Lower leg skin (tissue), 3 donors: ENCODE measurements around the gene RAX2.

Experiments
- POLR2A ChIP-seq, 2 donors: fragments of 450-650 bp; IDR thresholded peaks; one replicate each; pipeline ENCODE4 v1.6.1; 2016 to 2017; ENCODE audit warnings: antibody characterized with exemption in 2 of 2, mild to moderate bottlenecking in 1 of 2, moderate library complexity in 1 of 2
- TF ChIP-seq, protein P1 (sequence below), 3 donors: fragments of 450-650 bp; IDR thresholded peaks; one replicate each; pipeline ENCODE4 v1.5.1; 2016; ENCODE audit warnings: antibody characterized with exemption in 3 of 3, mild to moderate bottlenecking in 3 of 3, moderate library complexity in 2 of 3

DNA sequence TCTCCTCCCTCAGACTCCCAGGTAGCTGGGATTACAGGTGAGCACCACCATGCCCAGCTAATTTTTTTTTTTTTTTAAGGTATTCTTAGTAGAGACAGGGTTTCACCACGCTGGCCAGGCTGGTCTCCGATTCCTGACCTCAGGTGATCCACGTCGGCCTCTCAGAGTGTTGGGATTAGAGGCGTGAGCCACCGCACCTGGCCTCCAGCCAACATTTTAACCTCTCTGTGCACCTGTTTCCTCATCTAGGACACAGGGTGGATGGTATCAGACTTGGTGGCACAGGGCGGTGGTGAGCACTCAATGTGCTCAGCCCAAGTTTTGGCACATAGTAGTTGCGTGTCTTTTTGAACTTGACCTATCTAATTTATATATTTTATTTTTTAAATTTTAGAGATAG is 23.1 kb downstream of the RAX2 start:
- TF ChIP-seq, protein P1, sequence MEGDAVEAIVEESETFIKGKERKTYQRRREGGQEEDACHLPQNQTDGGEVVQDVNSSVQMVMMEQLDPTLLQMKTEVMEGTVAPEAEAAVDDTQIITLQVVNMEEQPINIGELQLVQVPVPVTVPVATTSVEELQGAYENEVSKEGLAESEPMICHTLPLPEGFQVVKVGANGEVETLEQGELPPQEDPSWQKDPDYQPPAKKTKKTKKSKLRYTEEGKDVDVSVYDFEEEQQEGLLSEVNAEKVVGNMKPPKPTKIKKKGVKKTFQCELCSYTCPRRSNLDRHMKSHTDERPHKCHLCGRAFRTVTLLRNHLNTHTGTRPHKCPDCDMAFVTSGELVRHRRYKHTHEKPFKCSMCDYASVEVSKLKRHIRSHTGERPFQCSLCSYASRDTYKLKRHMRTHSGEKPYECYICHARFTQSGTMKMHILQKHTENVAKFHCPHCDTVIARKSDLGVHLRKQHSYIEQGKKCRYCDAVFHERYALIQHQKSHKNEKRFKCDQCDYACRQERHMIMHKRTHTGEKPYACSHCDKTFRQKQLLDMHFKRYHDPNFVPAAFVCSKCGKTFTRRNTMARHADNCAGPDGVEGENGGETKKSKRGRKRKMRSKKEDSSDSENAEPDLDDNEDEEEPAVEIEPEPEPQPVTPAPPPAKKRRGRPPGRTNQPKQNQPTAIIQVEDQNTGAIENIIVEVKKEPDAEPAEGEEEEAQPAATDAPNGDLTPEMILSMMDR (IDR thresholded peaks at IDR 0.05): no peak
- no peak for TF ChIP-seq POLR2A (IDR thresholded peaks at IDR 0.05)
